Common myeloid progenitor, CD34-positive (primary cell): ENCODE data around the gene DNAH1.
"Not testable (repeated sequence)": the region's sequence is repeated elsewhere in the genome, so short reads cannot be mapped to it uniquely, and the experiment has no call there.

ENCODE experiments used
- CTCF ChIA-PET: fragments of 350-600 bp; sonication (Branson Sonifier 250); formaldehyde crosslinking; loops from one replicate; lab custom pipeline; 2021; ENCODE audit warnings: antibody characterized with exemption; lab: Charles Lee
- POLR2A ChIA-PET: fragments of 350-600 bp; sonication (Branson Sonifier 250); formaldehyde crosslinking; loops from one replicate; lab custom pipeline; 2021; ENCODE audit warnings: antibody characterized with exemption; lab: Charles Lee
- DNase-seq, 3 donors: peaks; one replicate each; pipeline versions ENCODE4 v3.0.0 to v3.0.0-alpha.2; 2013
- H3K27ac ChIP-seq, 2 experiments: 1 replicate in 1 of 2; 2 replicates in 1 of 2; pipeline ENCODE4 v1.7.0; 2013; ENCODE audit warnings: inconsistent platforms in 2 of 2, low read length in 2 of 2, mild to moderate bottlenecking in 2 of 2, low read depth in 1 of 2, moderate library complexity in 1 of 2; ENCODE audit not compliant: severe bottlenecking in 2 of 2, insufficient read depth in 1 of 2, poor library complexity in 1 of 2
- H3K27me3 ChIP-seq, 5 experiments: replicated peaks in 2 of 5; 1 replicate in 3 of 5; 2 replicates in 2 of 5; pipeline versions ENCODE4 v1.6.1 to v1.7.0; 2013; ENCODE audit warnings: low read length in 4 of 5, mild to moderate bottlenecking in 2 of 5, moderate library complexity in 2 of 5, inconsistent platforms in 1 of 5; ENCODE audit not compliant: insufficient read depth in 5 of 5, control insufficient read depth in 4 of 5
- H3K36me3 ChIP-seq, 4 experiments: 1 replicate in 2 of 4; 2 replicates in 2 of 4; pipeline versions ENCODE4 v1.6.1 to v1.7.0; 2013; ENCODE audit warnings: low read length in 3 of 4, control low read depth in 1 of 4, mild to moderate bottlenecking in 1 of 4; ENCODE audit not compliant: control insufficient read depth in 4 of 4, insufficient read depth in 4 of 4
- H3K4me1 ChIP-seq, 4 experiments: 1 replicate in 3 of 4; 2 replicates in 1 of 4; pipeline versions ENCODE4 v1.6.1 to v1.7.1; 2013; ENCODE audit warnings: low read length in 3 of 4, mild to moderate bottlenecking in 3 of 4, control low read depth in 1 of 4, inconsistent platforms in 1 of 4, moderate library complexity in 1 of 4; ENCODE audit not compliant: control insufficient read depth in 4 of 4, insufficient read depth in 4 of 4; ENCODE audit errors: control extremely low read depth in 1 of 4
- H3K4me3 ChIP-seq, 7 experiments: 1 replicate in 4 of 7; 2 replicates in 3 of 7; pipeline versions ENCODE4 v1.5.1 to v1.7.0; 2013; ENCODE audit warnings: mild to moderate bottlenecking in 7 of 7, low read length in 6 of 7, moderate library complexity in 6 of 7, inconsistent platforms in 2 of 7, low read depth in 2 of 7, control low read depth in 1 of 7; ENCODE audit not compliant: insufficient read depth in 4 of 7, control insufficient read depth in 1 of 7; ENCODE audit errors: extremely low read depth in 1 of 7
- H3K9me3 ChIP-seq, 5 experiments: 1 replicate in 4 of 5; 2 replicates in 1 of 5; pipeline versions ENCODE4 v1.6.1 to v1.7.1; 2013; ENCODE audit warnings: low read length in 4 of 5, mild to moderate bottlenecking in 2 of 5, inconsistent platforms in 1 of 5, low read depth in 1 of 5, moderate library complexity in 1 of 5; ENCODE audit not compliant: control insufficient read depth in 4 of 5, insufficient read depth in 2 of 5; ENCODE audit errors: control extremely low read depth in 1 of 5
- WGBS: methylation state at CpG from one replicate; pipeline ENCODE4 v1.1.5; 2013; ENCODE audit not compliant: insufficient coverage; 5-methylcytosine and 5-hydroxymethylcytosine counted together

The DNAH1 gene

DNA sequence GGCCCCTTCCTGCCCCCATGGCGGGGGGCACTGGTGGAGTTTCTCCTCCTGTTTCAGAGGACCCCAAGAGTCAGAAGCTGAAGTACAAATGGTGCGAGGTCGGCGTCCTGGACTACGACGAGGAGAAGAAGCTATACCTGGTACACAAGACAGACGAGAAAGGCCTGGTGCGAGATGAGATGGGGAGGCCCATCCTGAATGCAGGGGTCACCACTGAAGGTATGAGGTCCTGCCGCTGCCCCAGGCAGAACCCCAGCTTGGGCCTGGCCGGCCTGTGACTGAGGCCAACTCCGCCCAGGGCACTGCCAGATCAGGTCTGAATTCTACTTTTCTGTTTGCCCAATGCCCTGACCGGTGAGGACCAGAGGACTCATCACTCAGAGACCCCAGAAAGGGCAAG, 15.0 kb downstream of the DNAH1 start:
- peaks cover 3 to 38% (median 14%) of the 10 kb centered on the region in 4 experiments for H3K36me3 ChIP-seq
- CTCF ChIA-PET: interaction anchor here (0.6 to 23.2 kb wide), 6 partner anchors 11 to 780 kb away, joined by 3 to 471 read pairs (median 3); partner anchors contain the start of genes GLYCTK and TLR9
- no peak overlapping the region for H3K27ac ChIP-seq
- no peaks in the 10 kb centered on the region for H3K9me3 ChIP-seq
- POLR2A ChIA-PET: no interaction called here
- H3K4me1 ChIP-seq: no peaks in the 10 kb centered on the region
- no peak overlapping the region for H3K4me3 ChIP-seq
- whole genome bisulfite sequencing: 97% methylated on average over 11 of the region's 12 CpGs
- H3K27me3 ChIP-seq: no peaks in the 10 kb centered on the region
- DNase-seq: no peak

DNA sequence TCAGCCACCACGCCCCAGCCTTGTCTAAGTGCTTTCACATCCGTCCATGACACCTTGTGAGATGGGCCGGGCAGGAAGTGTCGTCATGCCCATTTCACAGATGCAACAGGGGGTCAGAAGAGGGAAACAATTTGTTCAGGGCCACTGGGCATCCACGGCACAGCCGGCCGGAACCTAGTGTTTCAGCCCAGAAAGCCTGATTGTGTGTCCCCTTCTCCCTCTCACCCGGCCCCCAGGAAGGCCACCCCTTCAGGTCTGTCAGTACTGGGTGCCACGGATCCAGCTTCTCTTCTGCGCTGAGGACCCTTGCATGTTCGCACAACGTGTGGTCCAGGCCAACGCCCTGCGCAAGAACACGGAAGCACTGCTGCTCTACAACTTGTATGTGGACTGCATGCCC, 15.8 kb downstream of the DNAH1 start:
- over 99% methylated on average over 12 of the region's 15 CpGs for WGBS
- Histone ChIP-seq H3K36me3 (peaks cover 3 to 35% (median 15%) of the 10 kb centered on the region in 4 experiments), H3K9me3 (no peaks in the 10 kb centered on the region), H3K27ac (no peak overlapping the region), H3K4me3 (no peak overlapping the region), H3K27me3 (no peaks in the 10 kb centered on the region), H3K4me1 (no peaks in the 10 kb centered on the region)
- POLR2A ChIA-PET: no interaction called here
- CTCF ChIA-PET: interaction anchor here (1.3 to 23.2 kb wide), 2 partner anchors 10 to 40 kb away, joined by 3 to 471 read pairs; partner anchors contain the start of gene GLYCTK
- DNase-seq: no peak

DNA sequence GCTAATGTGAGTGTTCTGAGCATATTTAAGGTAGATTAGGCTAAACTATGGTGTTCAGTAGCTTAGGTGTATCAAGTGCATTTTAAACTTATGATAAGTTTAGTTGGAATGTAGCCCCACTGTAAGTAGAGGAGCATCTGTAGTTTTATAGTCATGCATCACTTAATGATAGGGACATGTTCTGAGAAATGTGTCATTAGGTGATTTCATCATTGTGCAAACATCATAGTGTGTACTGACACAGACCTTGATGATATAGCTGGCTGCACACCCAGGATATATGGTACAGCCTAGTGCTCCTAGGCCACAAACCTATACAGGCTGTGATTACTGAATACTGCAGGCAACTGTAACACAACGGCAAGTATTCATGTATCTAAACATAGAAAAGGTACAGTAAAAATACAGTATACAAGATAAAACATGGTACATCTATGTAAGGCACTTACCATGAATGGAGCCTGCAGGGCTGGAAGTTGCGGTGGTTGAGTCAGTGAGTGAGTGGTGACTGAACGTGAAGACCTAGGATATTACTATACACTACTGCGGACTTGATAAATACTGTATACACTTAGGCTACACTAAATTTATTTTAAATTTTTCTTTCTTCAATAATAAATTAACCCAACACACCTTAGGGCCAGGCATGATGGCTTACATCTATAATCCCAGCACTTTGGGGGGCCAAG, 17.9 kb downstream of the DNAH1 start:
- Histone ChIP-seq H3K9me3 (no peaks in the 10 kb centered on the region), H3K36me3 (peaks cover 6 to 30% (median 15%) of the 10 kb centered on the region in 4 experiments), H3K4me3 (no peak overlapping the region), H3K27me3 (no peaks in the 10 kb centered on the region), H3K27ac (no peak overlapping the region), H3K4me1 (no peaks in the 10 kb centered on the region)
- WGBS: no CpG with 5 or more reads among the region's 4 CpGs
- CTCF ChIA-PET: interaction anchor here (0.6 to 23.2 kb wide), 6 partner anchors 14 to 113 kb away, joined by 3 to 471 read pairs (median 4); partner anchors contain the start of gene GLYCTK
- no peak for DNase-seq
- POLR2A ChIA-PET: no interaction called here

DNA sequence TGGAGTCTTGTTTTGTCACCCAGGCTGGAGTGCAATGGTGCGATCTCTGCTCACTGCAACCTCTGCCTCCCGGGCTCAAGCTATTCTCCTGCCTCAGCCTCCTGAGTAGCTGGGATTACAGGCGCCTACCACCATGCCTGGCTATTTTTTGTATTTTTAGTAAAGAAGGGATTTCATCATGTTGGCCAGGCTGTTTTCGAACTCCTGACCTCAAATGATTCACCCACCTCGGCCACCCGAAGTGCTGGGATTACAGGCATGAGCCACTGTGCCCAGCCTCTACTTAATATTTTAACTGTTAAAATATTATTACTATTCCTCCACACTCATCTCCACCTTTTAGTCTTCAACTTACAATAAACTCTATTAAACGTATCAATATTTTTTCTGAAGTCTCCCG, 22.0 kb downstream of the DNAH1 start:
- not testable (repeated sequence) for H3K27me3 ChIP-seq, DNase-seq, H3K4me3 ChIP-seq, H3K4me1 ChIP-seq, H3K27ac ChIP-seq, H3K9me3 ChIP-seq
- peaks cover 3 to 15% (median 9%) of the 10 kb centered on the region in 4 experiments for H3K36me3 ChIP-seq
- WGBS: 93% methylated on average over 3 of the region's 8 CpGs
- ChIA-PET CTCF (interaction anchor here (0.7 to 23.2 kb wide), 16 partner anchors 9 to 226 kb away, joined by 3 to 471 read pairs (median 5); partner anchors contain the start of genes GLYCTK and TLR9), POLR2A (interaction anchor here (0.6 kb wide), 1 partner anchor 60 kb away, joined by 3 read pairs; the partner anchor contains the start of gene WDR82)

DNA sequence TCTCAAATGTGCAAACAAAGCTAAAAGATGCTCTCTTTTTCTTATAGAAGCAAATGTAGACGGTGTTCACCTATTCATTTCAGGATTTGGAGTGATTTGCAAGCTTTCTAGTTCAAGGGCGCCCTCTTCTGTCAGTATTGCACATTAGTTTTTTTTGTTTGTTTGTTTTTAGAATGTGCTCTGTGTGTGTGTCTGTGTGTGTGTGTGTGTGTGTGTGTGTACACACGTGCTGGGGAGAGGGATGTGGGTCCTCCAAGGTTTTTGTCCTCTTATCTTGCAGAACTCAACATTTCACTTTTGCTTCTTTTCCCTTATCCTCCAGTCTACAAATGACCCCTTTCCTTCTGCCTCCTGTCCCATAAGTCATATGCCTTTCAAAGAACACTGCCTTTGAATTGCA, 23.5 kb downstream of the DNAH1 start:
- Histone ChIP-seq H3K9me3 (no peaks in the 10 kb centered on the region), H3K4me1 (no peaks in the 10 kb centered on the region), H3K36me3 (peaks cover 0 to 13% (median 8%) of the 10 kb centered on the region in 4 experiments), H3K27ac (no peak overlapping the region), H3K27me3 (no peaks in the 10 kb centered on the region), H3K4me3 (no peak overlapping the region)
- CTCF ChIA-PET: interaction anchor here (0.6 to 23.2 kb wide), 37 partner anchors 9 to 338 kb away, joined by 3 to 471 read pairs (median 5); partner anchors contain the start of genes GLYCTK, TLR9 and TWF2
- POLR2A ChIA-PET: interaction anchor here (0.6 to 0.7 kb wide), 4 partner anchors 32 to 109 kb away, joined by 3 read pairs; no protein-coding TSS in a partner anchor
- WGBS: no CpG with 5 or more reads among the region's 3 CpGs
- DNase-seq: peak; percentile 89 to 93 (median 89)

DNA sequence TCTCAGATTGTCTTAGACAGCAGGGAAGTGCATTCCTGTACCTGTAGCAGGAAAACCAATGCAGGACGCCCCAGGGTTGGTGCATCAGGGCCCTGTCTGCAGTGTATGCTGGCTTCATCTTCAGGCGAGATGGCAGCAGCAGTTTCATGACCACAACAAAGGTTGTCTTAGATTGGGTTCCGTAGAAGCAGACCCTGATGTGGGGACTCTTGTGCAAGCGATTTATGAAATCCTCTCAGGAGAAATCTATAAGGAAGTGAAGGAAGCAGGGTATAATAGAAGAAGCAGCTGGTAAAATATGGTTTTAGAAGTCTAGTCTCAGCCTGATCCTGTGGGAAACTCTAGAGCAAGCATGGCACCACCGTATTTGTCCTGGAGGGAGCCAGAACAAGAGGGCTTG, 25.0 kb downstream of the DNAH1 start:
- peaks cover 0 to 27% (median 10%) of the 10 kb centered on the region in 4 experiments for H3K36me3 ChIP-seq
- CTCF ChIA-PET: interaction anchor here (1.1 to 23.2 kb wide), 4 partner anchors 9 to 120 kb away, joined by 4 to 471 read pairs (median 80); partner anchors contain the start of genes GLYCTK and TLR9
- POLR2A ChIA-PET: no interaction called here
- no peaks in the 10 kb centered on the region for H3K9me3 ChIP-seq
- no peak overlapping the region for H3K27ac ChIP-seq
- H3K4me1 ChIP-seq: no peaks in the 10 kb centered on the region
- H3K4me3 ChIP-seq: no peak overlapping the region
- 91% methylated on average over 5 of the region's 5 CpGs for WGBS
- H3K27me3 ChIP-seq: no peaks in the 10 kb centered on the region
- DNase-seq: no peak
